HG03095 (cell line): Measurements from ENCODE around the gene OR6B2.

Source experiments
- ATAC-seq: cut with Tn5 transposase; IDR thresholded peaks from one replicate; pipeline ENCODE4 v1.9.1; 2021; ENCODE audit warnings: moderate library complexity; ENCODE audit not compliant: unreplicated experiment

Gene OR6B2

DNA sequence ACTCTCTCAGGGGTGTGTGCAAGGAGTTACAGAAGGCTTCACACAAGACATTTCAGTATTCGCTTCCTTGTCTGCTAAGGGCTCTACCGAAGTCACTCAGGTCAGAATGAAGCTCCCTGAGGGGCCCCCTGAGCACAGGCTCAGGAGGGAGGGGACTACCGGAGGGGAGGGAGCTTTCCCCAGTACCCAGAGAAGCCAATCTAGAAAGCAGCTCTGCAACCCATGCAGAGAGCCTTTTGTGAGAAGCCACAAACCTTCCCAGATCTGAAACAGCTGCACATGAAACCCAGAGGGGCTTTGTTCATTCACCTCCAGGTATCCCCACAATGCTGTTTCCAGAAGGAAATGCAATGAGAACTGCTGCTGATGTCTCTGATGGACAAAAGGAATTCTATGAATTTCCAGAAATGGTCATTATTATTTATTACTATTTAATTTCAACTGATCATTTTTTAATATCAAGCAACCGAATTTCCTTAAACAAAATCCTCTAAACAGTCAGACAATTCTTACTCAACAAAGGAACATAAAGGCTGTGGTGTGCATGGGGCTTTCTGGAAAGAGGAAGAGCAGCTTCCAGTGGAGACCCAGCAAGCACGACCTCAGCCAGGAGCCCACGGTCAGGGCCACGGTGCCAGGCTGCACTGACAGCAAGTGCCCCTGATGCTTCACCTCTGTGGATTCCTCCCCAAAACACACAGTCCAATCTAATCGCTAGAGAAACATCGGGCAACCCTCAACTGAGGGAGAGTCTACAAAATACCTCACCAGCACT, 47.0 kb downstream of the OR6B2 start:
- no peak for ATAC-seq
